Stomach (tissue), 9 donors: ENCODE measurements around the gene ALK. TPM values are rescaled to one million over a fixed set of nuclear protein-coding genes. Genes with fewer than 3 reads are reported as not detected.

Experiments used
- DNase-seq, 2 donors: peaks; one replicate each; pipeline versions ENCODE4 v3.0.0 to v3.0.0-alpha.2; 2013 to 2019
- H3K27ac ChIP-seq, 5 donors: fragments of 200-600 bp in 4 of 5; sonication (generic) in 4 of 5; one replicate each; pipeline ENCODE4 v1.5.1; 2013 to 2019; ENCODE audit warnings: mild to moderate bottlenecking in 1 of 5, moderate library complexity in 1 of 5
- H3K27me3 ChIP-seq, 3 donors: fragments of 200-600 bp; sonication (generic); one replicate each; pipeline ENCODE4 v1.5.1; 2017 to 2019; ENCODE audit warnings: mixed run types in 1 of 3
- H3K36me3 ChIP-seq, 4 donors: fragments of 200-600 bp; sonication (generic); 1 replicate in 3 of 4; 2 replicates in 1 of 4; pipeline ENCODE4 v1.5.1; 2016 to 2019
- H3K4me1 ChIP-seq, 4 donors: fragments of 200-600 bp; sonication (generic); one replicate each; pipeline ENCODE4 v1.5.1; 2016 to 2019
- H3K4me3 ChIP-seq, 4 donors: fragments of 200-600 bp; sonication (generic) in 3 of 4; one replicate each; pipeline ENCODE4 v1.5.1; 2016 to 2019; ENCODE audit warnings: mild to moderate bottlenecking in 1 of 4
- H3K9me3 ChIP-seq, 4 donors: fragments of 200-600 bp; sonication (generic); one replicate each; pipeline ENCODE4 v1.5.1; 2016 to 2019
- CTCF ChIP-seq, 7 experiments: fragments of 450-650 bp in 4 of 7; fragments of 200-600 bp in 3 of 7; sonication (generic) in 3 of 7; IDR thresholded peaks; one replicate each; pipeline ENCODE4 v1.5.1; 2016 to 2019; ENCODE audit warnings: antibody characterized with exemption in 7 of 7, control low read depth in 2 of 7, mild to moderate bottlenecking in 1 of 7
- EP300 ChIP-seq: sonication (generic); formaldehyde crosslinking; IDR thresholded peaks from one replicate; pipeline ENCODE4 v1.6.1; 2017; ENCODE audit warnings: antibody characterized with exemption
- POLR2A ChIP-seq, 4 donors: fragments of 450-650 bp; IDR thresholded peaks; one replicate each; pipeline ENCODE4 v1.6.1; 2016; ENCODE audit warnings: antibody characterized with exemption in 4 of 4, control low read depth in 2 of 4, mild to moderate bottlenecking in 1 of 4, moderate library complexity in 1 of 4
- POLR2AphosphoS5 ChIP-seq, 3 donors: sonication (generic); formaldehyde crosslinking; IDR thresholded peaks; one replicate each; pipeline ENCODE4 v1.6.1; 2016; ENCODE audit warnings: antibody characterized with exemption in 3 of 3
- WGBS, 5 donors: extraction: QIAGEN DNeasy Blood & Tissue Kit in 3 of 5; methylation state at CpG; one replicate each; pipeline versions ENCODE4 v1.1.5 to v1.1.7; 2013 to 2018; 5-methylcytosine and 5-hydroxymethylcytosine counted together
- intact Hi-C: fragments of 100-400 bp; cut with DNase I; formaldehyde crosslinking; loops from one replicate; pipeline ENCODE4 v1.15.1; 2023; ENCODE audit warnings: low total_unique reads
- polyA plus RNA-seq, 3 donors: library from polyadenylated mRNA; stranded (reverse); fragments of 200-250 nt; gene quantifications; one replicate each; pipeline ENCODE4 v1.2.3, GENCODE V29; 2013
- total RNA-seq, 5 donors: library from RNA; depleted of rRNA; stranded (reverse); fragments of >200 nt; gene quantifications; one replicate each; pipeline versions ENCODE4 v1.1.0 to v1.2.3, GENCODE V29; 2014 to 2016
- donor health status: healthy with polysubstance abuse.
- donor health status: Bipolar disorder and iron deficiency.
- donor health status: healthy.

The ALK gene
- total and polyA plus RNA-seq, 8 donors, result 0.13 to 0.92 TPM; not detected in 6

- peaks cover 0 to 8% (median 0%) of the 10 kb centered on the region in 3 donors for H3K27me3 ChIP-seq
- TF ChIP-seq EP300 (no peak), POLR2A (IDR thresholded peaks at IDR 0.05) (no peak), POLR2AphosphoS5 (IDR thresholded peaks at IDR 0.05) (no peak), CTCF (IDR thresholded peaks at IDR 0.05) (no peak)
- intact Hi-C loops, result no loop called here
Measured at GRCh38 chr2:29837925-29838324, 83.5 kb downstream of the ALK start.

GRCh38 chr2:29834624-29835023, 86.8 kb downstream of the ALK start:
- Histone ChIP-seq H3K27ac (no peak overlapping the region), H3K4me3 (no peak overlapping the region), H3K9me3 (peaks cover 0 to 13% (median 9%) of the 10 kb centered on the region in 4 donors), H3K4me1 (no peaks in the 10 kb centered on the region), H3K36me3 (no peaks in the 10 kb centered on the region), H3K27me3 (no peaks in the 10 kb centered on the region)
- DNase-seq, result no peak
- intact Hi-C loops, result no loop called here
- no peak for TF ChIP-seq POLR2AphosphoS5 (IDR thresholded peaks at IDR 0.05)
- no peak for TF ChIP-seq EP300
- no peak for TF ChIP-seq POLR2A (IDR thresholded peaks at IDR 0.05)
- no peak for TF ChIP-seq CTCF (IDR thresholded peaks at IDR 0.05)
- 44 to 73% (median 56%) methylated on average over 2 of the region's 2 CpGs for WGBS, 5 donors

More at GRCh38 chr2:29837925-29838324, 83.5 kb downstream of the ALK start:
- Histone ChIP-seq H3K27ac (no peak overlapping the region), H3K36me3 (no peaks in the 10 kb centered on the region), H3K4me1 (peaks cover 0 to 5% (median 0%) of the 10 kb centered on the region in 4 donors), H3K4me3 (no peak overlapping the region), H3K9me3 (peaks cover 0 to 13% (median 9%) of the 10 kb centered on the region in 4 donors)
- DNase-seq, result no peak

GRCh38 chr2:29834036-29834540, 87.3 kb downstream of the ALK start:
- Histone ChIP-seq H3K27ac (no peak overlapping the region), H3K9me3 (peaks cover 0 to 13% (median 9%) of the 10 kb centered on the region in 4 donors), H3K27me3 (no peaks in the 10 kb centered on the region), H3K4me1 (no peaks in the 10 kb centered on the region), H3K4me3 (no peak overlapping the region), H3K36me3 (no peaks in the 10 kb centered on the region)
- intact Hi-C loops, result no loop called here
- no peak for DNase-seq
- WGBS, 5 donors, result 92 to 99% (median 95%) methylated on average over 1 of the region's 1 CpG
- TF ChIP-seq EP300 (no peak), CTCF (IDR thresholded peaks at IDR 0.05) (no peak), POLR2AphosphoS5 (IDR thresholded peaks at IDR 0.05) (no peak), POLR2A (IDR thresholded peaks at IDR 0.05) (no peak)

GRCh38 chr2:29831560-29831959, 89.8 kb downstream of the ALK start:
- intact Hi-C loops, result no loop called here
- 89 to 95% (median 91%) methylated on average over 2 of the region's 2 CpGs for WGBS, 5 donors
- no peak overlapping the region for H3K27ac ChIP-seq
- no peak for DNase-seq
- no peaks in the 10 kb centered on the region for H3K36me3 ChIP-seq
- no peak overlapping the region for H3K4me3 ChIP-seq
- H3K4me1 ChIP-seq, result no peaks in the 10 kb centered on the region
- H3K9me3 ChIP-seq, result no peaks in the 10 kb centered on the region
- no peaks in the 10 kb centered on the region for H3K27me3 ChIP-seq
- TF ChIP-seq POLR2A (IDR thresholded peaks at IDR 0.05) (no peak), EP300 (no peak), POLR2AphosphoS5 (IDR thresholded peaks at IDR 0.05) (no peak), CTCF (IDR thresholded peaks at IDR 0.05) (no peak)
